Upper lobe of left lung (tissue), 4 donors: ENCODE measurements around the gene RSRP1.

Source experiments
- EP300 ChIP-seq, 4 donors: sonication (generic); formaldehyde crosslinking; IDR thresholded peaks; one replicate each; pipeline ENCODE4 v1.5.1; 2017; ENCODE audit warnings: antibody characterized with exemption in 4 of 4, control low read depth in 2 of 4
- TF ChIP-seq, protein P1 (sequence below), 6 experiments: fragments of 450-650 bp in 4 of 6; fragments of 200-600 bp in 2 of 6; sonication (generic) in 2 of 6; IDR thresholded peaks; one replicate each; pipeline ENCODE4 v1.5.1; 2016 to 2019; ENCODE audit warnings: antibody characterized with exemption in 6 of 6

DNA sequence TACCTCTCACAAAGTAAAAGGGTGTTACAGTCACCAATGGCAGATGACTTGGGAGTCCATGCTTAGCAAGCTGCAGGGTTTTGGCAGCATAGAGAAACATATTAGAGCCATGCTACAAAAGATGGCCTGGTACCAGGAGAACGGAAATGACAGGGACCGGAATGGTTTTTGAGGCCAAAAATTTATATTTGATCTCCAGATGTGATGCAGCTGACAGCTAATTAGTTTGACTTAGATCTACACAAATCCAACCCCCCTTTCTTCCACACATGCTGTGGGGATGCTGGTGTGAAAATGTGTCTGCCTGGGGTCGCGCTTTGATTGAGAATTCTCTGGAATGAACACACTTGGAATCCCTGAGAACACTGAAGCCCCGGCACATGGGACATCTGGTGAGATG is 41.5 kb downstream of the RSRP1 start:
- TF ChIP-seq EP300 (IDR thresholded peaks at IDR 0.05): no peak
- TF ChIP-seq, protein P1, sequence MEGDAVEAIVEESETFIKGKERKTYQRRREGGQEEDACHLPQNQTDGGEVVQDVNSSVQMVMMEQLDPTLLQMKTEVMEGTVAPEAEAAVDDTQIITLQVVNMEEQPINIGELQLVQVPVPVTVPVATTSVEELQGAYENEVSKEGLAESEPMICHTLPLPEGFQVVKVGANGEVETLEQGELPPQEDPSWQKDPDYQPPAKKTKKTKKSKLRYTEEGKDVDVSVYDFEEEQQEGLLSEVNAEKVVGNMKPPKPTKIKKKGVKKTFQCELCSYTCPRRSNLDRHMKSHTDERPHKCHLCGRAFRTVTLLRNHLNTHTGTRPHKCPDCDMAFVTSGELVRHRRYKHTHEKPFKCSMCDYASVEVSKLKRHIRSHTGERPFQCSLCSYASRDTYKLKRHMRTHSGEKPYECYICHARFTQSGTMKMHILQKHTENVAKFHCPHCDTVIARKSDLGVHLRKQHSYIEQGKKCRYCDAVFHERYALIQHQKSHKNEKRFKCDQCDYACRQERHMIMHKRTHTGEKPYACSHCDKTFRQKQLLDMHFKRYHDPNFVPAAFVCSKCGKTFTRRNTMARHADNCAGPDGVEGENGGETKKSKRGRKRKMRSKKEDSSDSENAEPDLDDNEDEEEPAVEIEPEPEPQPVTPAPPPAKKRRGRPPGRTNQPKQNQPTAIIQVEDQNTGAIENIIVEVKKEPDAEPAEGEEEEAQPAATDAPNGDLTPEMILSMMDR (IDR thresholded peaks at IDR 0.05): no peak
